ENCODE results near the gene MADCAM1. TPM values are rescaled to one million over a fixed set of nuclear protein-coding genes. Genes with fewer than 3 reads are reported as not detected.

MADCAM1 gene
- total RNA-seq, 3 donors from 2014 or later (not counting 1 experiment from before 2014, with no cell fraction given): 0.43 to 0.54 TPM; not detected in 1

DNA sequence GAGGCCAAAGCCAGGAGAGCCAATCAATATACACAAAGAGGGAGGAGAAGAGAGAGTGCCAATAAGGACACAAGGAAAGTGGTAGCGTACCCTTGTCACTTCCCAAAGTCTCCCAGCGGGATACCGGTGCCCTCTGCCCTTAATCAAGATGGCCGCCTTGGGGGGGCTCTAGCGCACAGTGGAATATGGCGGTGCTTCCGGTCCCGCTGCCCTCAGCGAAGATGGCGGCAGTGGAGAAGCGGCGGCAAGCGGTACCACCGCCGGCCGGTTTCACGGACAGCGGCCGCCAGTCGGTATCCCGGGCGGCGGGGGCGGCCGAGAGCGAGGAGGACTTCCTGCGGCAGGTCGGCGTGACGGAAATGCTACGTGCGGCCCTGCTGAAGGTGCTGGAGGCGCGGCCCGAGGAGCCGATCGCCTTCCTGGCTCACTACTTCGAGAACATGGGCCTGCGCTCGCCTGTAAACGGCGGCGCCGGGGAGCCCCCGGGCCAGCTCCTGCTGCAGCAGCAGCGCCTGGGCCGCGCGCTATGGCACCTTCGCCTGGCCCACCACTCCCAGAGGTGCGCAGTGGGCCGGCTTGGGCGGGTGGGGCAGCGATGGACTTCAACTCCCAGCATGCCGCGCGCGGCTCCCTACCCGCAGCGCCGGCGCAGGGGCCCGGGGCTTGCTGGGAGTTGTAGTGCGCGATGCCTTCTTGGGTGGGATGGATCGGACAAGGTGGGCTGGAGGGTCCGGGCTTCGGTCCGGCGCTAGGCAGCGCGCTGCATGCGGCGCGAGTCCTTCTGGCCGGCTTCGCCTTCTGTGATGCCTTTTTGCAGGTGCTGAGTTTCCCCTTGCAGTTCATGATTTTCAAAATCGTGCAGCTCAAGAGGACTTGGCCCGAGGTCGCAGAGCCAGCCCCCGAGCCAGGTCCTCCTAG is 11.3 kb downstream of the MADCAM1 start, which contains the start of gene TPGS1:
TPGS1 (plus strand) TSS at position 212 of the 918 bp plus-strand sequence; CDS start at position 222, 10 bp downstream.
- TF ChIP-seq, protein P1, sequence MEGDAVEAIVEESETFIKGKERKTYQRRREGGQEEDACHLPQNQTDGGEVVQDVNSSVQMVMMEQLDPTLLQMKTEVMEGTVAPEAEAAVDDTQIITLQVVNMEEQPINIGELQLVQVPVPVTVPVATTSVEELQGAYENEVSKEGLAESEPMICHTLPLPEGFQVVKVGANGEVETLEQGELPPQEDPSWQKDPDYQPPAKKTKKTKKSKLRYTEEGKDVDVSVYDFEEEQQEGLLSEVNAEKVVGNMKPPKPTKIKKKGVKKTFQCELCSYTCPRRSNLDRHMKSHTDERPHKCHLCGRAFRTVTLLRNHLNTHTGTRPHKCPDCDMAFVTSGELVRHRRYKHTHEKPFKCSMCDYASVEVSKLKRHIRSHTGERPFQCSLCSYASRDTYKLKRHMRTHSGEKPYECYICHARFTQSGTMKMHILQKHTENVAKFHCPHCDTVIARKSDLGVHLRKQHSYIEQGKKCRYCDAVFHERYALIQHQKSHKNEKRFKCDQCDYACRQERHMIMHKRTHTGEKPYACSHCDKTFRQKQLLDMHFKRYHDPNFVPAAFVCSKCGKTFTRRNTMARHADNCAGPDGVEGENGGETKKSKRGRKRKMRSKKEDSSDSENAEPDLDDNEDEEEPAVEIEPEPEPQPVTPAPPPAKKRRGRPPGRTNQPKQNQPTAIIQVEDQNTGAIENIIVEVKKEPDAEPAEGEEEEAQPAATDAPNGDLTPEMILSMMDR (IDR thresholded peaks at IDR 0.05): no peak
- under 1% methylated on average over 81 of the region's 81 CpGs for WGBS (ENCODE audit: insufficient coverage)
- peak within 1 kb of the TSS; percentile 96 to 98 for H3K27ac Mint-ChIP-seq
- peak; percentile 85 to 86 for DNase-seq
- no peaks in the 10 kb centered on the region for H3K36me3 Mint-ChIP-seq
- Histone ChIP-seq H3K36me3 (ENCODE audit: control insufficient read depth, insufficient read depth, low read length) (no peaks in the 10 kb centered on the region), H3K27ac (ENCODE audit: low read length) (peak within 1 kb of the TSS; percentile 97), H3K4me3 (ENCODE audit: low read length) (peak within 1 kb of the TSS; percentile 68), H3K9me3 (ENCODE audit: control insufficient read depth, insufficient read depth, low read length) (no peaks in the 10 kb centered on the region), H3K4me1 (ENCODE audit: control insufficient read depth, insufficient read depth, low read length) (peaks cover 56% of the 10 kb centered on the region), H3K27me3 (ENCODE audit: control insufficient read depth, insufficient read depth, low read length) (no peaks in the 10 kb centered on the region)
- ATAC-seq: peak; percentile 46 to 77 (median 61)
- no peaks in the 10 kb centered on the region for H3K9me3 Mint-ChIP-seq
- peak within 1 kb of the TSS; percentile 96 for H3K4me3 Mint-ChIP-seq
- intact Hi-C loops (cut with micrococcal nuclease): loop anchor here (2.0 kb wide), 1 partner anchor 19 kb away; no protein-coding TSS in a partner anchor
- H3K27me3 Mint-ChIP-seq (ENCODE audit: low read depth in 2 of 2): no peaks in the 10 kb centered on the region
- H3K4me1 Mint-ChIP-seq: peaks cover 23 to 53% of the 10 kb centered on the region in 2 donors

DNA sequence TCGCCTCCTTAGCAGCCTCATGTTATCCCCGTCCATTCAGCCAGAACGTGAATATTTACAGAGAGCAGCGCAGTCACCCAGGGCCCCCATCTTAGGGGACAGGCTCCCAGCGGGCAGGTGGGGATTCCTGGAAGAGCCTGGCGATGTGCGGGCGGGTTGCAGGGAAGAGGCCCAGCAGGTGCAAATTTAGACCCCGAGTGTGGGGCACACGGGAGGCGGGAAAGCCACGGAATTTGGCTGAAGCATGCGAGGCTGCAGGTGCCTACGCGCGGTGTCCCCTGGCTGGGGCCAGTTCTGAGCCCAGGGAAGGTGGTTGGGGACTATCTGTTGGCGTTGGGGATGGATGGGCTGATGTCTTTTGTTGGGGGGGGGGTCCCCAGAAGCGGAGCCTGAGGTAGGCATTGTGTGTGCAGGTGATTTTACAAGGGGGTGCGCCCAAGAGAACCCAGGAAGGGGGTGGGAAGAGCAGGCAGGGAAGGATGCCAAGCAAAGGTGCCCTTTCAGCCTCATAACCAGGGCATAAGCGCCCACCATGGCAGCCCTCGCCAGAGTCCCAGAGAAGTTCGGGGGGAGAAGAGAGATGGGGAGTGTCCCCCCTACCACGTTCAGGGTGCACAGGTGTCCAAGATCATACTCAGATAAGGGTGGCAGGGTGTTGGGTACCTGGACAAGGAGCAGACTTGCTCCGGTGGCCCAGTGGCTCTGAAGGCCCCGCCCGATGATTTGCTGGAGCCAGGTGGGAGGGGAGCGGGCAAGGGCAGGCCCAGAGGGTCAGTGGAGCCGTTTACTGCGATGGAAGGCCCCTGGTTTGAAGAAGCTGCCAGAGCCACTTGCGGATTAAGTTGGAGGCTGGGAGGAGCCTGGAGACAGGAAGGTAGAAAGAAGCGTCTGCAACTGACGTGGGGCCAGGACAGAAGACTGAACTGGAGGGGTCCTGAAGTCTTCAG is 12.2 kb downstream of the MADCAM1 start:
- DNase-seq (no peak), ATAC-seq (no peak)
- TF ChIP-seq, protein P1 (IDR thresholded peaks at IDR 0.05): no peak
- WGBS (ENCODE audit: insufficient coverage): 71% methylated on average over 32 of the region's 32 CpGs
- Histone ChIP-seq H3K4me1 (ENCODE audit: control insufficient read depth, insufficient read depth, low read length) (peaks cover 62% of the 10 kb centered on the region), H3K4me3 (ENCODE audit: low read length) (peak overlapping the region; percentile 68), H3K27me3 (ENCODE audit: control insufficient read depth, insufficient read depth, low read length) (no peaks in the 10 kb centered on the region), H3K36me3 (ENCODE audit: control insufficient read depth, insufficient read depth, low read length) (no peaks in the 10 kb centered on the region), H3K9me3 (ENCODE audit: control insufficient read depth, insufficient read depth, low read length) (no peaks in the 10 kb centered on the region), H3K27ac (ENCODE audit: low read length) (peak overlapping the region; percentile 97)
- intact Hi-C loops (cut with micrococcal nuclease): no loop called here
- Mint-ChIP-seq H3K4me3 (peak overlapping the region; percentile 96), H3K9me3 (no peaks in the 10 kb centered on the region), H3K27me3 (ENCODE audit: low read depth in 2 of 2) (no peaks in the 10 kb centered on the region), H3K36me3 (no peaks in the 10 kb centered on the region), H3K4me1 (peaks cover 23 to 53% of the 10 kb centered on the region in 2 donors), H3K27ac (peak overlapping the region; percentile 96 to 98)

DNA sequence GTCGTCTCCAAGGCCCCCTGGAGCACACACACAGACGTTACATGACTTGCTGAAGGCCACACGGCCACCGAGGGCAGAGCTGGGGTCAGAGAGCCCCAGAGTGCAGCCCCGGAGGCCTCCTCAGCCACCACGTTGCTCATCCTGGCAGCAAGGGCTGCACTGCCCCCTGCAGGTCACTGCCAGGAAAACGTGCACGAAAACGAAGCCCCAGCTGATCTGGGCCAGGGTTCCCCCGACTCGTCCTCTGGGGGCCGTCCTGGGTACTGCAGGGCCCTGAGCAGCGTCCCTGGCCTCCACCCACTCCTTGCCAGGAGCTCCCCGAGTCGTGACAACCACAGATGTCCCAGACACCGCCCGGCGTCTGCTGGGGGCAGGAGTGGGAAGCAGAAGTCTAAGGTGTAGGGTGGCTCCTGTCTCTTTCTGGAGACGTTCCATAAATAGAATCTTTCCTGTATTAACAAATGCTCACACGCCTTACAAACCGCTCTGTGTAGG is 14.4 kb downstream of the MADCAM1 start:
- TF ChIP-seq, protein P1 (IDR thresholded peaks at IDR 0.05): peak; percentile 100
- H3K4me1 Mint-ChIP-seq: peaks cover 23 to 56% of the 10 kb centered on the region in 2 donors
- DNase-seq: peak; percentile 95 to 98
- 2% methylated on average over 20 of the region's 21 CpGs for WGBS (ENCODE audit: insufficient coverage)
- H3K27me3 ChIP-seq (ENCODE audit: control insufficient read depth, insufficient read depth, low read length): no peaks in the 10 kb centered on the region
- H3K27ac Mint-ChIP-seq: peak overlapping the region; percentile 99 to 100
- no peaks in the 10 kb centered on the region for H3K27me3 Mint-ChIP-seq (ENCODE audit: low read depth in 2 of 2)
- H3K4me3 ChIP-seq (ENCODE audit: low read length): peak overlapping the region; percentile 48
- H3K27ac ChIP-seq (ENCODE audit: low read length): peak overlapping the region; percentile 98
- intact Hi-C loops (cut with micrococcal nuclease): loop anchor here (1.0 to 5.0 kb wide), 4 partner anchors 22 to 152 kb away; partner anchors contain the start of gene RNF126
- H3K4me3 Mint-ChIP-seq: peak overlapping the region; percentile 98
- H3K9me3 ChIP-seq (ENCODE audit: control insufficient read depth, insufficient read depth, low read length): no peaks in the 10 kb centered on the region
- H3K4me1 ChIP-seq (ENCODE audit: control insufficient read depth, insufficient read depth, low read length): peaks cover 62% of the 10 kb centered on the region
- no peaks in the 10 kb centered on the region for H3K9me3 Mint-ChIP-seq
- no peaks in the 10 kb centered on the region for H3K36me3 ChIP-seq (ENCODE audit: control insufficient read depth, insufficient read depth, low read length)
- H3K36me3 Mint-ChIP-seq: no peaks in the 10 kb centered on the region
- peak; percentile 46 to 75 (median 53) for ATAC-seq

All from natural killer cell (primary cell).